SK-N-MC (cell line): ENCODE data around the gene SEBOX.

Source experiments
- DNase-seq: peaks from one replicate; pipeline ENCODE4 v3.0.0-alpha.2; 2011; ENCODE audit warnings: low read depth, low spot score
- H3K27ac ChIP-seq: fragments of 200-600 bp; sonication (generic); 2 replicates; pipeline ENCODE4 v1.5.1; 2016; ENCODE audit warnings: mixed run types
- H3K36me3 ChIP-seq: fragments of 200-600 bp; sonication (generic); 2 replicates; pipeline ENCODE4 v1.6.1; 2017; ENCODE audit warnings: antibody characterized with exemption, low read length, mixed read lengths; ENCODE audit not compliant: insufficient read depth
- H3K4me3 ChIP-seq: fragments of 200-600 bp; sonication (generic); 2 replicates; pipeline ENCODE4 v1.5.1; 2016
- H3K9ac ChIP-seq: fragments of 200-600 bp; sonication (generic); 2 replicates; pipeline ENCODE4 v1.8.0; 2017; ENCODE audit warnings: mixed run types, mixed read lengths; ENCODE audit not compliant: insufficient read length
- H3K9me3 ChIP-seq: fragments of 200-600 bp; sonication (generic); 2 replicates; pipeline ENCODE4 v1.6.1; 2017; ENCODE audit warnings: low read depth, mild to moderate bottlenecking, antibody characterized with exemption, low read length, moderate library complexity, mixed read lengths
- EZH2 ChIP-seq: fragments of 200-600 bp; sonication (generic); IDR thresholded peaks from one replicate; pipeline ENCODE4 v1.6.1; 2017; ENCODE audit warnings: antibody characterized with exemption
- FOXP2 ChIP-seq: optimal IDR thresholded peaks from 2 replicates; pipeline ENCODE3; 2011; ENCODE audit warnings: mild to moderate bottlenecking, moderate library complexity; ENCODE audit not compliant: insufficient read depth; ENCODE audit errors: extremely low read length, control extremely low read depth
- POLR2AphosphoS5 ChIP-seq: IDR thresholded peaks from 2 replicates; pipeline ENCODE4 v1.6.1; 2012; ENCODE audit warnings: mild to moderate bottlenecking, low read depth, low read length, borderline replicate concordance

SEBOX gene

DNA sequence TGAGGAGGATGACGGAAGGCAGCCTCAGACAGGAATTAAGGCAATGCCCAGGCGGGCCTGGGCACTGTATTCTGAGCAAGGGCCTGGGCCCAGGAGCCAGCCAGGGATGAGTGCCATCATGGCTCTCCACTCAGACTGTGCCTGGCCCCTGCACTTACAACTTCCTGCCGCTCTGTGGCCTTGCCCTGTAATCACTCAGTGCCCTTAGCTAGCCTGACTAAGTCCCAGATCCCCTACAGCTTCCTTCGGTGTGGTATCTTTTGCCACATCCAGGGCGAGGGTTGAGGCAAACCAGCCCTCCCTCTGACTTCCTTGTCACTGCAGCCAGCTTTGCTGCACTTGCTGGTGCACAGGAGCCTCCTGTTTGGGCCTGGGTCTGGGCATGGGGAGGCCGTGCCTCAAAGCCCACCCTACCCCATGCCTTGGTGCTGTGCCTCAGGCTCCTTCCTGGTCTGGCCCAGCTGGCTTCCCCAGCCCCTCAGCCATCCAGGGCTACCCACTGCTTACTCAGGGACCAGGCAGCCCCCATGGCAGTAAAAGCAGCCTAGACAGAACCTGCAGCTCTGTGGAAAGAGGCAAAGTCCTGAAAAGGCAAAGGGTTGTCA, 31.7 kb upstream of the SEBOX start:
- Histone ChIP-seq H3K9ac (no peak overlapping the region), H3K27ac (no peak overlapping the region), H3K9me3 (no peaks in the 10 kb centered on the region), H3K4me3 (no peak overlapping the region), H3K36me3 (no peaks in the 10 kb centered on the region)
- no peak for DNase-seq
- no peak for TF ChIP-seq POLR2AphosphoS5
- TF ChIP-seq EZH2 = no peak
- TF ChIP-seq FOXP2 = no peak

DNA sequence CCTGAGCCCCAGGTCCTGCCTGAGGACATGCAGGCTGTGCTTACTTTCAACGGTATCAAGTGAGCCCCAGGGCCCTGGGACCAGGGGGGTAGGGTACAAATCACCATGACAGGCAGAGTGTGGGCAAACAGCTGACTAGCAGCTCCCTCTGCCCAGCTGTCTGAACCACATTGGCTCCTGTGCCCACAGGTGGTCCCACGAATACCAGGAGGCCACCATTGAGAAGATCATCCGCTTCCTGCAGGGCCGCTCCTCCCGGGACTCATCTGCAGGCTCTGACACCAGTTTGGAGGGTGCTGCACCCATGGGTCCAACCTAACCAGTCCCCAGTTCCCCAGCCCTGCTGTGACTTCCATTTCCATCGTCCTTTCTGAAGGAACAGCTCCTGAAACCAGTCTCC, 31.0 kb upstream of the SEBOX start:
- Histone ChIP-seq H3K9me3 (no peaks in the 10 kb centered on the region), H3K9ac (no peak overlapping the region), H3K27ac (no peak overlapping the region), H3K4me3 (no peak overlapping the region), H3K36me3 (no peaks in the 10 kb centered on the region)
- TF ChIP-seq EZH2 (no peak), FOXP2 (no peak), POLR2AphosphoS5 (no peak)
- DNase-seq = no peak

DNA sequence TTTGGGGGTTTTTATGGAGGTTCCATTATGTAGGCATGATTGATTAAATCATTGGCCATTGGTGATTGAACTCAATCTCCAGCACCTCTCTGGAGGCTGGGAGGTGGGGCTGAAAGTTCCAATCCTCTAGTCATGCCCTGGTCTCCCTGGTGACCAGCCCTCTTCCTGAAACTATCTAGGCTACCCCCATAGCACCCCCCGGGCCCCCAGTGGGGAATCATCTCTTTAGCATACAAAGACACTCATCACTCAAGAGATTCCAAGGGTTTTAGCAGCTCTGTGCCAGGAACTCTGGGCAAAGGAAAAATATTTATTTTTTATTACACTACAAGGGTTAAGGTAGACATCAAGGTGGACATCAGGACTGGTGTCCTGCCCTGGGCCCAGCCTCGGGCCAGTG, 30.4 kb upstream of the SEBOX start:
- DNase-seq = no peak
- Histone ChIP-seq H3K4me3 (no peak overlapping the region), H3K9me3 (no peaks in the 10 kb centered on the region), H3K36me3 (no peaks in the 10 kb centered on the region), H3K9ac (no peak overlapping the region), H3K27ac (no peak overlapping the region)
- TF ChIP-seq POLR2AphosphoS5 (no peak), FOXP2 (no peak), EZH2 (no peak)

DNA sequence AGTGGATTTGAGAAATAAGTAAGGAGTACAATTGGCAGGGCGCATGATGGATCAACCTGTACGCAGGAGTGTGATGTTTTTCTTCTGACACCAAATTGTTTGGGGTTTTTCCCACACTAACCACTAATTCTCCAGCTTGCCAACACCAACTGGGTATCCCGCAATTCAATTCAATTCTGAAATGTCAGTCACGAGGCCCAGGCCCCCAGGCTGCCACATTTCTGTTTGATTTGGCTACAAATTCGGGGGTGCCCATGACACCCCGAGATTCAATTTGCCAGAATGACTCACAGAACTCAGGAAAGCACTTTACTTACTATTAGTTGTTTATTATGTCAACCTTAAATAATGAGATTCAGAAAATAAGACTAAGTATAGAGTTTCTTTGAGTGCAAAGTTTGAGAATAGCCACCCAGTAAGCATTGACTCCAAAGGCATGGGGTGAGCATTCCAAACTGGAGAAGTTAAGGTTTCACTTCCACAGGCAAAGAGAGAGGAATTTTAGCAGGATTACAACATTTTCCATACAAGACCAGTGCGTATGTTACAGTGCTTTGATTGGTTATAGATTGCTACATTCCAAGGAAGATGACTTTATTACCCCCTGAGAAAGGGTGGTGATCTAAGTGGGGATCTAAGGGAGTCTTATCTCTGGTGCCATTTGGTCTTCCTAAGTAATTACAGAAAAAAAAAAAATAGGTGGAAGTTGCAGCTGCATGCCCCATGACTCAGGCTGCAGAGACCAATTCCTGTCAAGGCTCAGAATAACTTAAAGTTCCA, 29.5 kb upstream of the SEBOX start:
- H3K27ac ChIP-seq = no peak overlapping the region

DNA sequence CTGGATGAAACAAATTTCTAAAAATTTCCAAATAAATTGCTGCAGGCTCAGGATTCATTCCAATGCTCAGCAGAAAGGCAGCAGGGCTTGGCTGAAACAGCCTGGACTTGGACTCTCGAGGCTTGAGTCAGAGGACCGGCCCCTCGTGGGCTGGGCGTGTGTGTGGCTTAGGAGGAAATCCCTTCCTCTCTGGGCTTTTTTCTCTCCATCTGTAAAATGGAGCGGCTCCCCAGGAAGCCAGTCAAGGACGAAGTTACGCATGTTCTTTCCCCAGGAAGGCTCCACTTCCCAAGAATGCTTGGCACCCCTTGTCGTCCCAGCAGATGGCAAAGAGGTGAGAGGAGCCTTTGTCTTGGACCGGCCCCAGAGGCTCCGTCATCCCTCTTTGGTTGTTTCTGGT, 27.5 kb upstream of the SEBOX start:
- Histone ChIP-seq H3K9ac (no peak overlapping the region), H3K4me3 (no peak overlapping the region), H3K36me3 (no peaks in the 10 kb centered on the region), H3K9me3 (no peaks in the 10 kb centered on the region), H3K27ac (no peak overlapping the region)
- DNase-seq = no peak
- TF ChIP-seq FOXP2 (no peak), EZH2 (no peak), POLR2AphosphoS5 (no peak)

More for the DNA sequence above, 29.5 kb upstream of the SEBOX start:
- Histone ChIP-seq H3K4me3 (no peak overlapping the region), H3K9ac (no peak overlapping the region), H3K9me3 (no peaks in the 10 kb centered on the region), H3K36me3 (no peaks in the 10 kb centered on the region)
- no peak for TF ChIP-seq EZH2
- no peak for TF ChIP-seq FOXP2
- DNase-seq = no peak

DNA sequence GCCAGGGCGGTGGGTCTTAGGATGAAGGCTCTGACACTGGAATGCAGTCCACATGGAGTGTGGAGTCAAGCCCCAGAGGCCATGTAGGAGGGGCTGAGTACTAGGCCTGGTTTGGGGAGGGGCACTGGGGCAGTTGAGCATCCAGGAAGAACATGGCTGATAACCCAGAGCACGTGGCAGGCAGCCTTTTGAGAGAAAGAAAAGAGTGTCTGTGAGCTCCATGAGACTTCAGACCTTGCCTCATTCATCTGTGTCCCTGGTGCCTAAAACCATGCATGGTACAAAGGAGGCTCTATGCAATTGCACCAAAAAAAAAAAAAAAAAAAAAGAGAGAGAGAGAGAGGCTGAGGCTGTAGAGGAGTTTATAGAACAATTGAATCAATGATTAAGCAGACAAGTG, 26.4 kb upstream of the SEBOX start:
- no peak for TF ChIP-seq EZH2
- TF ChIP-seq FOXP2 = no peak
- no peak for TF ChIP-seq POLR2AphosphoS5
- Histone ChIP-seq H3K4me3 (no peak overlapping the region), H3K27ac (no peak overlapping the region), H3K9ac (no peak overlapping the region), H3K9me3 (no peaks in the 10 kb centered on the region), H3K36me3 (no peaks in the 10 kb centered on the region)
- DNase-seq = no peak

DNA sequence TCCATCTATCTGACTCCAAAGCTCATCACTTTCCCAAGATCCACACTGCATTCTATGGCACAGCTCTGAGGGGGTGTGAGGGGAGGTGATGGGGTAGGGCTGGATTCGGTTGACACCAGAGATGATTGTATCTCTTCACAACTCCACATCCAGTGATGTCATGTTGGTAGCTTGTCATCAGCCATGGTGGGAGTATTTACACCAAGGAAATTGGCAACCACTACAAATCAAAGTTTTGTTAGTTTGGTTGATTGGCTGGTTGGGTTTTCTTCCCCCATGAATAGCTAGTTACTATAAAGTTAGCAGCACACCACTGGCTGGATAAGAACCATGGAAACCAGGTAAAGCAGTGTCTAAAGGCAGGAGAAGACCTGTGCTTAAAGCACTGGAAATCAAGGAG, 26.0 kb upstream of the SEBOX start:
- TF ChIP-seq FOXP2 (no peak), POLR2AphosphoS5 (no peak), EZH2 (no peak)
- Histone ChIP-seq H3K4me3 (no peak overlapping the region), H3K9me3 (no peaks in the 10 kb centered on the region), H3K9ac (no peak overlapping the region), H3K27ac (no peak overlapping the region), H3K36me3 (no peaks in the 10 kb centered on the region)
- DNase-seq = no peak

DNA sequence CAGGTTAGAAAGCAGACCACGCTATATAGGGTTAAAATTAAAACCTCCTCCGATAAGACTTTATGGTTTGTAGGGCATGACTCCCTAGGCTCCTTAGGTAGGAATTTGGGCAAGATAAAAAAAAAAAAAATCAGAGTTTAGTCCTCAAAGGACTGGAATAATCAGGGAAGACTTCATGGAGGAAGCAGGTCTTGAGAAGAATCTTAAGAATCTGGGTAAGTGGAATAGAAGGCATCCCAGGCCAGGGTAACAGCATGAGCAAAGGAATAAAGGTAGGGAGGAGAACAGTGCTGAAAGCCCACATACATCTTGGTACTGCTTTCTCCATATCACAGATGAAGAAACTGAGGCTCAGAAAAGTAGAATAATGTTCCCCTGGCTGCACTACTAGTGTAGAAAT, 25.6 kb upstream of the SEBOX start:
- Histone ChIP-seq H3K4me3 (no peak overlapping the region), H3K9me3 (no peaks in the 10 kb centered on the region), H3K36me3 (no peaks in the 10 kb centered on the region), H3K27ac (no peak overlapping the region), H3K9ac (no peak overlapping the region)
- no peak for DNase-seq
- no peak for TF ChIP-seq FOXP2
- no peak for TF ChIP-seq EZH2
- TF ChIP-seq POLR2AphosphoS5 = no peak

DNA sequence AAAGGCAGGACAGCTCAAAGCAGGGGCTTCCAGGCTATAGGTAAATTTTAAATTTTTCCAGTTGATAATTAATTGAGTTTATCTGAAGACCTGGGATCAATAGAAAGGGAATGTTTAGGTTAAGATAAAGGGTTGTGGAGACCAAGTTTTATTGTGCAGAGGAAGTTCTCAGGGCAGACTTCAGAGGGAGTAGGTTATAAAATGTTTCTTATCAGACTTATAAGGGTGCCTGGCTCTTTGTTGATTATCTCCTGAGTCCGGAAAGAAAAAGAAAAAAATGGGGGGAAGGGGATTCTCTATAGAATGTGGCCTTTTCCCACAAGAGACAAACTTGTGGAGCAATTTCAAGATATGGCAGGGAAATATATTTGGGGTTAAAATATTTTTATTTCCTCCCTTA, 25.1 kb upstream of the SEBOX start:
- no peak overlapping the region for H3K4me3 ChIP-seq
- H3K9me3 ChIP-seq = no peaks in the 10 kb centered on the region
- H3K9ac ChIP-seq = no peak overlapping the region
- DNase-seq = no peak
- H3K27ac ChIP-seq = no peak overlapping the region
- H3K36me3 ChIP-seq = no peaks in the 10 kb centered on the region
- TF ChIP-seq FOXP2 (no peak), EZH2 (no peak), POLR2AphosphoS5 (no peak)
